HG03064 (cell line): ENCODE measurements around the gene SMCHD1.
"Not testable (repeated sequence)": the region's sequence is repeated elsewhere in the genome, so short reads cannot be mapped to it uniquely, and the experiment has no call there.

Experiments used
- ATAC-seq: cut with Tn5 transposase; IDR thresholded peaks from one replicate; pipeline ENCODE4 v1.9.1; 2021; ENCODE audit warnings: low read depth; ENCODE audit not compliant: unreplicated experiment

Gene SMCHD1

GRCh38 chr18:2715990-2716389 lies 60.5 kb downstream of the SMCHD1 start:
- ATAC-seq = no peak

- no peak for ATAC-seq
Observed at GRCh38 chr18:2716394-2717326, 61.1 kb downstream of the SMCHD1 start.

- no peak for ATAC-seq
Observed at GRCh38 chr18:2717407-2717806, 61.9 kb downstream of the SMCHD1 start.

GRCh38 chr18:2719040-2719439 lies 63.5 kb downstream of the SMCHD1 start:
- ATAC-seq = no peak

GRCh38 chr18:2723207-2723606 lies 67.7 kb downstream of the SMCHD1 start:
- ATAC-seq = no peak

GRCh38 chr18:2729757-2730156 lies 74.2 kb downstream of the SMCHD1 start:
- no peak for ATAC-seq

- no peak for ATAC-seq
Observed at GRCh38 chr18:2736823-2737222, 81.3 kb downstream of the SMCHD1 start.

- ATAC-seq = not testable (repeated sequence)
Observed at GRCh38 chr18:2740082-2740481, 84.6 kb downstream of the SMCHD1 start.

GRCh38 chr18:2746274-2746673 lies 90.7 kb downstream of the SMCHD1 start:
- ATAC-seq = no peak

- ATAC-seq = no peak
Observed at GRCh38 chr18:2758309-2758708, 102.8 kb downstream of the SMCHD1 start.

GRCh38 chr18:2774669-2775068 lies 119.1 kb downstream of the SMCHD1 start:
- ATAC-seq = no peak

- ATAC-seq = no peak
Observed at GRCh38 chr18:2776601-2777000, 121.1 kb downstream of the SMCHD1 start.

- ATAC-seq = no peak
Observed at GRCh38 chr18:2777241-2777640, 121.7 kb downstream of the SMCHD1 start.

GRCh38 chr18:2780750-2781149 lies 125.2 kb downstream of the SMCHD1 start:
- no peak for ATAC-seq

GRCh38 chr18:2787225-2787624 lies 131.7 kb downstream of the SMCHD1 start:
- ATAC-seq = no peak

GRCh38 chr18:2792395-2792794 lies 136.9 kb downstream of the SMCHD1 start:
- no peak for ATAC-seq

- no peak for ATAC-seq
Observed at GRCh38 chr18:2794159-2794558, 138.6 kb downstream of the SMCHD1 start.

GRCh38 chr18:2797951-2798350 lies 142.4 kb downstream of the SMCHD1 start:
- peak; percentile 74 for ATAC-seq

- no peak for ATAC-seq
Observed at GRCh38 chr18:2799369-2799768, 143.8 kb downstream of the SMCHD1 start.

GRCh38 chr18:2805970-2806943 lies 150.7 kb downstream of the SMCHD1 start:
- no peak for ATAC-seq

GRCh38 chr18:2808640-2809039 lies 153.1 kb downstream of the SMCHD1 start:
- not testable (repeated sequence) for ATAC-seq
